Pancreas (tissue), 10 donors: Measurements from ENCODE around the gene TTC1. TPM values are rescaled to one million over a fixed set of nuclear protein-coding genes. Genes with fewer than 3 reads are reported as not detected.

Experiments used
- ATAC-seq, 4 donors: fragments of 200-7000 bp; cut with Tn5 transposase; one replicate each; pipeline versions ENCODE4 v1.8.0 to v1.9.1; 2020; ENCODE audit warnings: mild to moderate bottlenecking in 4 of 4, moderate library complexity in 4 of 4
- DNase-seq, 6 donors: peaks; one replicate each; pipeline ENCODE4 v3.0.0-alpha.2; 2020
- FAIRE-seq: peaks from 2 replicates; lab custom pipeline; 2012; peaks lifted over from hg19 to GRCh38; lab: Jason Lieb, UNC
- H3K27ac ChIP-seq, 4 donors: fragments of 200-600 bp; sonication (generic); 1 replicate in 3 of 4; 2 replicates in 1 of 4; pipeline versions ENCODE4 v1.5.0 to v1.8.0; 2020
- H3K27me3 ChIP-seq, 4 donors: fragments of 200-600 bp; one replicate each; pipeline ENCODE4 v1.8.0; 2021
- H3K36me3 ChIP-seq, 3 donors: fragments of 200-600 bp; sonication (generic) in 1 of 3; one replicate each; pipeline versions ENCODE4 v1.5.0 to v1.8.0; 2020 to 2021
- H3K4me1 ChIP-seq, 3 donors: fragments of 200-600 bp; one replicate each; pipeline ENCODE4 v1.8.0; 2021
- H3K4me3 ChIP-seq, 4 donors: fragments of 200-600 bp; sonication (generic) in 2 of 4; one replicate each; pipeline versions ENCODE4 v1.5.0 to v1.8.0; 2020 to 2021
- H3K9me3 ChIP-seq, 4 donors: fragments of 200-600 bp; one replicate each; pipeline ENCODE4 v1.8.0; 2021
- CTCF ChIP-seq, 4 donors: fragments of 200-600 bp; sonication (generic) in 3 of 4; IDR thresholded peaks; one replicate each; pipeline versions ENCODE4 v1.5.0 to v1.8.0; 2021; ENCODE audit warnings: antibody characterized with exemption in 4 of 4
- WGBS, 2 donors: extraction: QIAGEN DNeasy Blood & Tissue Kit; methylation state at CpG; one replicate each; pipeline ENCODE4 v1.1.7; 2013; 5-methylcytosine and 5-hydroxymethylcytosine counted together
- intact Hi-C, 3 donors: fragments of 100-400 bp; cut with DNase I; formaldehyde crosslinking; loops; one replicate each; pipeline versions ENCODE4 v1.11.1 to v1.14.2; 2022
- polyA plus RNA-seq, 2 donors: library from polyadenylated mRNA; stranded (reverse); fragments of 200-250 nt; gene quantifications; one replicate each; pipeline ENCODE4 v1.2.3, GENCODE V29; 2013
- total RNA-seq, 6 donors: library from RNA; stranded (reverse); fragmentation: NEBNext Ultra II Directional in 4 of 6; extraction: Animal tissue kit (Norgen Biotek cat#: 25700) in 4 of 6; gene quantifications; one replicate each; pipeline versions ENCODE4 v1.2.1 to v1.2.4, GENCODE V29; 2021 to 2023
- donor health status: healthy with polysubstance abuse.
- donor health status: DM: no; HTN: no; CAD: no; lungs with moderate emphysema.
- donor health status: DM: no; HTN: no; CAD: no.
- donor health status: control.
- donor health status: control.
- donor health status: Bipolar disorder and iron deficiency.
- donor health status: DM: yes; HTN: yes; CAD: no.
- donor health status: DM: no; HTN: no; CAD: no.
- donor health status: DM: no; HTN: no; CAD: no.
- donor health status: DM: yes; HTN: yes; CAD: no.

Gene TTC1
- total RNA-seq (10 to 100 TPM in 5 of 6 donors, 1 to 10 TPM in 1; 9.9 to 22.4 (median 15.6) TPM), polyA plus RNA-seq (10 to 100 TPM; 14.2 to 27.6 TPM)

GRCh38 chr5:160008877-160009590 lies at the start of gene TTC1:
TSS of gene TTC1 (plus strand) at chr5:160009139. CDS start at chr5:160010529, 1,390 bp downstream.
- peak; percentile 97 for FAIRE-seq
- WGBS, 2 donors = 0 to 1% methylated on average over 31 of the region's 31 CpGs
- Histone ChIP-seq H3K4me1 (peaks cover 8 to 14% (median 12%) of the 10 kb centered on the region in 3 donors), H3K9me3 (no peaks in the 10 kb centered on the region), H3K4me3 (peak within 1 kb of the TSS; percentile 61 to 71 (median 67)), H3K27me3 (no peaks in the 10 kb centered on the region), H3K27ac (peak within 1 kb of the TSS in 3 of 4 donors; percentile 73 to 82 (median 77)), H3K36me3 (peaks cover 0 to 1% (median 0%) of the 10 kb centered on the region in 3 donors)
- intact Hi-C loops = no loop called here
- no peak for TF ChIP-seq CTCF (IDR thresholded peaks at IDR 0.05)
- peak; percentile 77 to 97 (median 93) for DNase-seq
- ATAC-seq = peak; percentile 99 to 100 (median 99)

- Histone ChIP-seq H3K4me1 (no peaks in the 10 kb centered on the region), H3K4me3 (no peak overlapping the region), H3K36me3 (no peaks in the 10 kb centered on the region), H3K9me3 (no peaks in the 10 kb centered on the region), H3K27ac (no peak overlapping the region), H3K27me3 (no peaks in the 10 kb centered on the region)
- no peak for TF ChIP-seq CTCF (IDR thresholded peaks at IDR 0.05)
- intact Hi-C loops = no loop called here
- 82 to 90% methylated on average over 8 of the region's 8 CpGs for WGBS, 2 donors
- DNase-seq (no peak), FAIRE-seq (no peak), ATAC-seq (no peak)
Measured at GRCh38 chr5:159961176-159962160, 47.5 kb upstream of the TTC1 start.

GRCh38 chr5:159962214-159962613 lies 46.7 kb upstream of the TTC1 start:
- intact Hi-C loops = no loop called here
- DNase-seq (no peak), FAIRE-seq (no peak), ATAC-seq (no peak)
- H3K4me3 ChIP-seq = no peak overlapping the region
- H3K27me3 ChIP-seq = no peaks in the 10 kb centered on the region
- H3K36me3 ChIP-seq = no peaks in the 10 kb centered on the region
- no peak for TF ChIP-seq CTCF (IDR thresholded peaks at IDR 0.05)
- H3K4me1 ChIP-seq = no peaks in the 10 kb centered on the region
- H3K27ac ChIP-seq = no peak overlapping the region
- H3K9me3 ChIP-seq = no peaks in the 10 kb centered on the region
- 75 to 80% methylated on average over 4 of the region's 4 CpGs for WGBS, 2 donors

- 70% methylated on average over 6 of the region's 6 CpGs for WGBS, 2 donors
- no peak for TF ChIP-seq CTCF (IDR thresholded peaks at IDR 0.05)
Measured at GRCh38 chr5:159963935-159964334, 45.0 kb upstream of the TTC1 start.

More at GRCh38 chr5:159963935-159964334, 45.0 kb upstream of the TTC1 start:
- no peaks in the 10 kb centered on the region for H3K36me3 ChIP-seq
- no peak overlapping the region for H3K4me3 ChIP-seq
- intact Hi-C loops = no loop called here
- no peaks in the 10 kb centered on the region for H3K9me3 ChIP-seq
- H3K27ac ChIP-seq = no peak overlapping the region
- DNase-seq (no peak), ATAC-seq (no peak), FAIRE-seq (no peak)
- no peaks in the 10 kb centered on the region for H3K4me1 ChIP-seq
- H3K27me3 ChIP-seq = no peaks in the 10 kb centered on the region
